OCI-LY7 (cell line): Measurements from ENCODE around the gene UROS.

Source experiments
- CTCF ChIP-seq: fragments of 200-600 bp; sonication (generic); conservative IDR thresholded peaks from 2 replicates; pipeline ENCODE4 v1.5.1; 2014; ENCODE audit warnings: mild to moderate bottlenecking, antibody characterized with exemption, low read length, moderate library complexity, mixed read lengths
- EZH2phosphoT487 ChIP-seq: fragments of 200-600 bp; sonication (generic); IDR thresholded peaks from 2 replicates; pipeline ENCODE4 v1.6.1; 2018; ENCODE audit warnings: low read depth, borderline replicate concordance, mild to moderate bottlenecking, mixed run types, antibody characterized with exemption, low read length, moderate library complexity, mixed read lengths

DNA sequence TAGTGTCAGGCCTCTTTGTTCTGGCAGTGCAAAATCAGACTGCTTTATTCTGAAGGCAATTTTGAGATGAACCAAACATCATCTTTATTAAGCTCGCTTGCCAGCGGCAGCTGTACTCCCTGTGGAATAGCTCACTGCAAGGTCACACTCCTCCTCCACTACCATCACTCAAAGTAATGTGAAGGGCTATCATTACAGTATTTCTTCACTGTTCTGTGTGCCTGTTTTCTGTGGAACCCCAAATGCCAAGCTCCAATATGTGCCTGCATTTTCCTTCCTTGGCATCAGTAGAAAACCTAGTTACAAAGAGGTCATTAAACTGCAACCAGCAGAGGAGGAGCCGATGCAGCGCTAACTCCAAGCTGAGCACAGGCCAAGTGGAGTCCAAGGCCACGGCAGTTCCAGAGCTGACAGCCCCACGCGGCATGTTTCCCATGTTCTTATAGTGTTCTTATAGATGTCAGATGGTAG lies 21.7 kb upstream of the UROS start:
- TF ChIP-seq CTCF, result no peak
- no peak for TF ChIP-seq EZH2phosphoT487
